HepG2 (cell line): ENCODE measurements around the gene IRS2. TPM values are rescaled to one million over a fixed set of nuclear protein-coding genes. Genes with fewer than 3 reads are reported as not detected.

Source experiments
- ATAC-seq: fragments of 200-7000 bp; cut with Tn5 transposase; 3 replicates; pipeline ENCODE4 v1.9.1; 2020; ENCODE audit warnings: mild to moderate bottlenecking, moderate library complexity
- BruUV-seq: library from RNA; stranded (reverse); fragments of 400-500 nt; replicated peaks from 2 replicates; lab custom pipeline; 2021; lab: Mats Ljungman, UMichigan
- CTCF ChIA-PET: fragments of 300-600 bp; formaldehyde crosslinking; extraction: SDS; loops from one replicate; lab custom pipeline; 2021; ENCODE audit warnings: low total read pairs, inconsistent platforms, low intra/inter-chr PET ratio; lab: Yijun Ruan, JAX
- POLR2A ChIA-PET: fragments of 350-600 bp; sonication (Branson Sonifier 250); formaldehyde crosslinking; loops from one replicate; lab custom pipeline; 2020; ENCODE audit warnings: antibody characterized with exemption, inconsistent platforms; lab: Yijun Ruan, JAX
- DNase-seq: peaks from one replicate; pipeline ENCODE4 v3.0.0-alpha.2; 2015; ENCODE audit warnings: low spot score
- FAIRE-seq: peaks from 3 replicates; lab custom pipeline; 2011; peaks lifted over from hg19 to GRCh38; lab: Jason Lieb, UNC
- H2AFZ ChIP-seq: one replicate; pipeline ENCODE4 v1.6.1; 2011; ENCODE audit warnings: low read length, inconsistent platforms
- H3K27ac ChIP-seq: fragments of 300-600 bp; 3 replicates; pipeline ENCODE4 v1.8.0; 2011; ENCODE audit warnings: mixed run types, mild to moderate bottlenecking, mixed read lengths, low read length, inconsistent platforms; ENCODE audit not compliant: insufficient read depth; ENCODE audit errors: extremely low read length
- H3K27me3 ChIP-seq, 2 experiments: fragments of 200-600 bp in 1 of 2; 2 replicates in 1 of 2; 3 replicates in 1 of 2; pipeline versions ENCODE4 v1.6.0 to v1.8.0; 2011; ENCODE audit warnings: low read length in 2 of 2, mild to moderate bottlenecking in 2 of 2, moderate library complexity in 2 of 2, inconsistent platforms in 1 of 2; ENCODE audit not compliant: insufficient read depth in 2 of 2, control insufficient read depth in 1 of 2
- H3K36me3 ChIP-seq, 2 experiments: fragments of 200-600 bp in 1 of 2; replicated peaks in 1 of 2; 2 replicates in 1 of 2; 3 replicates in 1 of 2; pipeline versions ENCODE4 v1.5.1 to v1.8.0; 2011; ENCODE audit warnings: low read length in 2 of 2, inconsistent platforms in 1 of 2; ENCODE audit not compliant: insufficient read depth in 2 of 2, control insufficient read depth in 1 of 2
- H3K4me1 ChIP-seq: 2 replicates; pipeline ENCODE4 v1.5.1; 2012; ENCODE audit warnings: low read length, inconsistent platforms; ENCODE audit not compliant: insufficient read depth
- H3K4me2 ChIP-seq: 2 replicates; pipeline ENCODE4 v1.6.0; 2011; ENCODE audit warnings: low read depth, low read length, inconsistent platforms
- H3K4me3 ChIP-seq, 3 experiments: fragments of 200-600 bp in 1 of 3; sonication (generic), shearing (Covaris generic) in 1 of 3; replicated peaks in 1 of 3; 2 replicates each; pipeline ENCODE4 v1.5.1; 2011 to 2016; ENCODE audit warnings: low read length in 3 of 3, inconsistent platforms in 2 of 3, low read depth in 2 of 3, mild to moderate bottlenecking in 2 of 3, control low read depth in 1 of 3, mixed read lengths in 1 of 3; ENCODE audit not compliant: insufficient read depth in 1 of 3
- H3K79me2 ChIP-seq: one replicate; pipeline ENCODE4 v1.6.1; 2011; ENCODE audit warnings: low read length, inconsistent platforms; ENCODE audit not compliant: insufficient read depth
- H3K9ac ChIP-seq: 2 replicates; pipeline ENCODE4 v1.6.0; 2011; ENCODE audit warnings: mild to moderate bottlenecking, low read depth, low read length, inconsistent platforms; ENCODE audit not compliant: insufficient read depth
- H3K9me3 ChIP-seq: 2 replicates; pipeline ENCODE4 v1.5.1; 2012; ENCODE audit warnings: mild to moderate bottlenecking, low read length
- H4K20me1 ChIP-seq: 2 replicates; pipeline ENCODE4 v1.6.0; 2011; ENCODE audit warnings: inconsistent platforms, mild to moderate bottlenecking, low read length, moderate library complexity; ENCODE audit not compliant: insufficient read depth
- FOXK2 ChIP-seq: fragments of 450-650 bp; IDR thresholded peaks from 2 replicates; pipeline ENCODE4 v1.6.1; 2016
- GATAD1 ChIP-seq: IDR thresholded peaks from 2 replicates; pipeline ENCODE4 v1.6.1; 2016; ENCODE audit warnings: missing genetic modification reagents, missing compliant biosample characterization
- JARID2 ChIP-seq: sonication (generic); formaldehyde crosslinking; IDR thresholded peaks from 2 replicates; pipeline ENCODE4 v1.8.1; 2023; ENCODE audit warnings: missing genetic modification reagents, inconsistent platforms; ENCODE audit not compliant: insufficient replicate concordance
- KDM4B ChIP-seq: sonication (generic); formaldehyde crosslinking; IDR thresholded peaks from 2 replicates; pipeline ENCODE4 v1.4.0; 2020; ENCODE audit warnings: missing genetic modification reagents
- KDM6A ChIP-seq: IDR thresholded peaks from 2 replicates; pipeline ENCODE4 v1.6.1; 2016; ENCODE audit warnings: low read depth
- NR3C1 ChIP-seq: sonication (generic); formaldehyde crosslinking; IDR thresholded peaks from 2 replicates; pipeline ENCODE4 v1.4.0; 2020; ENCODE audit warnings: missing genetic modification reagents
- PLRG1 ChIP-seq: fragments of 450-650 bp; conservative IDR thresholded peaks from 2 replicates; pipeline ENCODE4 v1.6.1; 2016
- THAP11 ChIP-seq: IDR thresholded peaks from 2 replicates; pipeline ENCODE4 v1.6.1; 2016; ENCODE audit warnings: missing biosample characterization, missing genetic modification reagents
- ZEB1 ChIP-seq: IDR thresholded peaks from 2 replicates; pipeline ENCODE4 v1.6.1; 2012; ENCODE audit warnings: mild to moderate bottlenecking, low read depth, inconsistent platforms; ENCODE audit not compliant: insufficient replicate concordance
- ZIK1 ChIP-seq: sonication (generic); formaldehyde crosslinking; IDR thresholded peaks from 2 replicates; pipeline ENCODE4 v1.5.0; 2020; ENCODE audit warnings: mild to moderate bottlenecking, low read depth, missing genetic modification reagents, borderline replicate concordance
- ZNF331 ChIP-seq: sonication (generic); formaldehyde crosslinking; IDR thresholded peaks from 2 replicates; pipeline ENCODE4 v1.4.0; 2020; ENCODE audit warnings: missing genetic modification reagents
- ZNF446 ChIP-seq: sonication (generic); formaldehyde crosslinking; IDR thresholded peaks from 2 replicates; pipeline ENCODE4 v1.5.0; 2020; ENCODE audit warnings: mild to moderate bottlenecking, missing genetic modification reagents
- WGBS: methylation state at CpG from one replicate; pipeline ENCODE4 v1.1.6; 2017; ENCODE audit warnings: low lambda C conversion rate; 5-methylcytosine and 5-hydroxymethylcytosine counted together
- in situ Hi-C: cut with HindIII; loops from 2 replicates; pipeline ENCODE4 v1.10.0; 2017; ENCODE audit warnings: low pct_unique_long_range_greater_than_20kb; ENCODE audit not compliant: extremely low pct_ligation_motif_present
- intact Hi-C: fragments of 100-400 bp; cut with micrococcal nuclease; formaldehyde crosslinking; loops from one replicate; pipeline ENCODE4 v1.10.0; 2022; ENCODE audit not compliant: unreplicated experiment
- polyA plus RNA-seq, 8 experiments: library from polyadenylated mRNA; depleted of rRNA in 3 of 8; stranded (reverse) in 7 of 8; unstranded in 1 of 8; fragments of >200 nt; fragmentation: Illumina TruSeq in 4 of 8; extraction: Trizol in 4 of 8; gene quantifications; 2 replicates each; pipeline versions ENCODE4 v1.2.1 to v1.2.3, GENCODE V29; 2011 to 2016; ENCODE audit warnings: low read depth in 4 of 8, missing spikeins in 1 of 8, mixed read lengths in 1 of 8; ENCODE audit not compliant: insufficient read depth in 1 of 8
- total RNA-seq, 5 experiments: library from RNA; depleted of rRNA; stranded (reverse); fragments of >200 nt; fragmentation: Illumina TruSeq; extraction: Trizol; gene quantifications; 2 replicates each; pipeline ENCODE4 v1.2.3, GENCODE V29; 2016; ENCODE audit warnings: low read depth in 1 of 5
- TF ChIP-seq, protein P1 (sequence below): sonication (generic); formaldehyde crosslinking; IDR thresholded peaks from 2 replicates; pipeline ENCODE4 v1.8.1; 2022; ENCODE audit warnings: low read depth, mild to moderate bottlenecking, missing genetic modification reagents
- TF ChIP-seq, protein P2 (sequence below): fragments of 450-650 bp; IDR thresholded peaks from 2 replicates; pipeline ENCODE4 v1.6.1; 2016

IRS2 gene
- total and polyA plus RNA-seq, 2 of the 13 experiments (the other 11 are each of a cell fraction or from before 2014, with no cell fraction given): 0.02 to 0.04 TPM

DNA sequence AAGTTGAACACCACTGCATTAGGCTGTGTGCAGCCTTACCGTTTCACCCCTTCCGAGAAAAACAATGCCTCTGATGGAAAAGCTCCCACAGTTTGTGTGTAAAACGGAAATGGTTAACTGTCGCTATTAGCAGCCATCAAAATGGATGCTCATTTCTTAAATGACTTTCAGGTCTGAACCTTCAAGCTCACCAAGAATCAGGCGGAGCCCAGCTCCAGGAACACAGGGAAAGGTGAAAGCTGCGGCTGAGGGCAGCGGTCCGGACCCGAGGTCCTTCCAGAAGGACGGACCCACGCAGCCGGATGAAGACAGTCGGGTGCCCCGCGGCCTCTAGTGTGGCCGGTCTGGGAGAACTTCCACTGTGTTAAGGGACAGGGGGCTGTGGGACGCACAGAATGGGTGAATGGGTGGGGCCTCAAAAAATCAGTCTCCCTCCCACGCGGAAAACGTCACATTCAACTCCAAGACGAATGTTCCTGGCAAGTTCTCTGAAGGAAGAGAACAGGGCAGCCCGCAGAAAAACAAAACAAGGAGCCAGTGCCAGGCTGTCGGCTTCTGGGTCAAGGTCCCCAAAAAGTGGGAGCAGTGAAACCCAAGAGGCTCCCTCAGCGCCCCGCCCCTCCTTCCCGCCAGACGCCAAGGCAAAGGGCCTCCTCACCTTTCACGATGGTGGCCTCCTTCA, 4.9 kb downstream of the IRS2 start:
- ChIA-PET POLR2A (no interaction called here), CTCF (no interaction called here)
- H3K9me3 ChIP-seq: no peaks in the 10 kb centered on the region
- DNase-seq (no peak), ATAC-seq (no peak), FAIRE-seq (no peak)
- no peak overlapping the region for H2AFZ ChIP-seq
- intact Hi-C loops: loop anchor here (10.0 kb wide), 1 partner anchor 527 kb away; no protein-coding TSS in a partner anchor
- no peak overlapping the region for H3K9ac ChIP-seq
- peaks cover 0 to 2% of the 10 kb centered on the region in 2 experiments; a peak in 1 of 5 replicates for H3K27me3 ChIP-seq
- H3K4me2 ChIP-seq: no peak overlapping the region
- BruUV-seq: no TSS peak
- no peaks in the 10 kb centered on the region for H3K79me2 ChIP-seq
- in situ Hi-C loops: loop anchor here (25.0 kb wide), 1 partner anchor 819 kb away; no protein-coding TSS in a partner anchor
- H3K36me3 ChIP-seq: no peaks in the 10 kb centered on the region
- H3K27ac ChIP-seq: no peak overlapping the region
- H4K20me1 ChIP-seq: no peaks in the 10 kb centered on the region
- WGBS: 53% methylated on average over 16 of the region's 28 CpGs
- H3K4me3 ChIP-seq: no peak overlapping the region
- no peaks in the 10 kb centered on the region for H3K4me1 ChIP-seq
- no peak for TF ChIP-seq JARID2 (CRISPR knock-in tag)

DNA sequence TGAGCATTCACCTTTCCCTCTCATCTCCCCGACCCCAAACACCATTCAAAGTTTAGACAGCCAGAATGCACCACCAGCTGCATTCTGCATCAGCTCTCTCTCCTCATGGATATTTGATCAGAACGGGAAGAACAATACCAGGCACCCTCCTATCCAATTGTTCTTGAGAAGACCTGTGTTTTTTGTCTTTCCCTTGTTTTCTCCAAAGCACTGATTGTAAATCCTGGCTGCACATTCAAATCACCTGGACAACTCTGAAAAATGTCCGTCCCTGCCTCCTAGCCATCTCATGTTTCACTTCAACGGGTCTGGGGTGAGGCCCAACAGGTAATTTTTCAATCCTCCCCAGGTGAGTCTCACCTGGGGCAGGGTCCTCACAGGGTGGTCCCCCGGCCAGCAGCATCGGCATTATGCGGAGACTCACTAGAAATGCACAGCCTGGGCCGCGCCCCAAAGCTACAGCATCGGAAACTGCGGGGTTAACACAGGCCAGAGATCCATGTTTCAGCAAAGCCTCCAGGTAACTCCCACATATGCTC, 5.5 kb downstream of the IRS2 start:
- CTCF ChIA-PET: no interaction called here
- H3K79me2 ChIP-seq: no peaks in the 10 kb centered on the region
- POLR2A ChIA-PET: no interaction called here
- in situ Hi-C loops: loop anchor here (25.0 kb wide), 1 partner anchor 819 kb away; no protein-coding TSS in a partner anchor
- intact Hi-C loops: loop anchor here (10.0 kb wide), 1 partner anchor 526 kb away; no protein-coding TSS in a partner anchor
- H4K20me1 ChIP-seq: no peaks in the 10 kb centered on the region
- H2AFZ ChIP-seq: no peak overlapping the region
- no peak overlapping the region for H3K9ac ChIP-seq
- peaks cover 0 to 2% of the 10 kb centered on the region in 2 experiments; a peak in 1 of 5 replicates for H3K27me3 ChIP-seq
- no peaks in the 10 kb centered on the region for H3K9me3 ChIP-seq
- H3K4me2 ChIP-seq: no peak overlapping the region
- ATAC-seq (no peak), FAIRE-seq (no peak), DNase-seq (no peak)
- H3K4me3 ChIP-seq: no peak overlapping the region
- no TSS peak for BruUV-seq
- 22% methylated on average over 7 of the region's 11 CpGs for WGBS
- H3K36me3 ChIP-seq: no peaks in the 10 kb centered on the region
- H3K27ac ChIP-seq: no peak overlapping the region
- H3K4me1 ChIP-seq: no peaks in the 10 kb centered on the region
- TF ChIP-seq FOXK2: no peak
- TF ChIP-seq PLRG1: no peak
- no peak for TF ChIP-seq KDM6A (CRISPR knock-in tag)
- TF ChIP-seq ZIK1 (CRISPR knock-in tag): no peak
- no peak for TF ChIP-seq ZNF446 (CRISPR knock-in tag)
- no peak for TF ChIP-seq ZEB1
- TF ChIP-seq, protein P1, sequence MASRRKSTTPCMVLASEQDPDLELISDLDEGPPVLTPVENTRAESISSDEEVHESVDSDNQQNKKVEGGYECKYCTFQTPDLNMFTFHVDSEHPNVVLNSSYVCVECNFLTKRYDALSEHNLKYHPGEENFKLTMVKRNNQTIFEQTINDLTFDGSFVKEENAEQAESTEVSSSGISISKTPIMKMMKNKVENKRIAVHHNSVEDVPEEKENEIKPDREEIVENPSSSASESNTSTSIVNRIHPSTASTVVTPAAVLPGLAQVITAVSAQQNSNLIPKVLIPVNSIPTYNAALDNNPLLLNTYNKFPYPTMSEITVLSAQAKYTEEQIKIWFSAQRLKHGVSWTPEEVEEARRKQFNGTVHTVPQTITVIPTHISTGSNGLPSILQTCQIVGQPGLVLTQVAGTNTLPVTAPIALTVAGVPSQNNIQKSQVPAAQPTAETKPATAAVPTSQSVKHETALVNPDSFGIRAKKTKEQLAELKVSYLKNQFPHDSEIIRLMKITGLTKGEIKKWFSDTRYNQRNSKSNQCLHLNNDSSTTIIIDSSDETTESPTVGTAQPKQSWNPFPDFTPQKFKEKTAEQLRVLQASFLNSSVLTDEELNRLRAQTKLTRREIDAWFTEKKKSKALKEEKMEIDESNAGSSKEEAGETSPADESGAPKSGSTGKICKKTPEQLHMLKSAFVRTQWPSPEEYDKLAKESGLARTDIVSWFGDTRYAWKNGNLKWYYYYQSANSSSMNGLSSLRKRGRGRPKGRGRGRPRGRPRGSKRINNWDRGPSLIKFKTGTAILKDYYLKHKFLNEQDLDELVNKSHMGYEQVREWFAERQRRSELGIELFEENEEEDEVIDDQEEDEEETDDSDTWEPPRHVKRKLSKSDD: no peak
- TF ChIP-seq ZNF331 (CRISPR knock-in tag): no peak
- no peak for TF ChIP-seq KDM4B (CRISPR knock-in tag)
- TF ChIP-seq NR3C1 (CRISPR knock-in tag): no peak
- no peak for TF ChIP-seq THAP11 (CRISPR knock-in tag)
- TF ChIP-seq, protein P2, sequence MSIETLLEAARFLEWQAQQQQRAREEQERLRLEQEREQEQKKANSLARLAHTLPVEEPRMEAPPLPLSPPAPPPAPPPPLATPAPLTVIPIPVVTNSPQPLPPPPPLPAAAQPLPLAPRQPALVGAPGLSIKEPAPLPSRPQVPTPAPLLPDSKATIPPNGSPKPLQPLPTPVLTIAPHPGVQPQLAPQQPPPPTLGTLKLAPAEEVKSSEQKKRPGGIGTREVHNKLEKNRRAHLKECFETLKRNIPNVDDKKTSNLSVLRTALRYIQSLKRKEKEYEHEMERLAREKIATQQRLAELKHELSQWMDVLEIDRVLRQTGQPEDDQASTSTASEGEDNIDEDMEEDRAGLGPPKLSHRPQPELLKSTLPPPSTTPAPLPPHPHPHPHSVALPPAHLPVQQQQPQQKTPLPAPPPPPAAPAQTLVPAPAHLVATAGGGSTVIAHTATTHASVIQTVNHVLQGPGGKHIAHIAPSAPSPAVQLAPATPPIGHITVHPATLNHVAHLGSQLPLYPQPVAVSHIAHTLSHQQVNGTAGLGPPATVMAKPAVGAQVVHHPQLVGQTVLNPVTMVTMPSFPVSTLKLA: no peak
- no peak for TF ChIP-seq GATAD1 (CRISPR knock-in tag)
